ENCODE measurements around the gene JPH3.

- TF ChIP-seq CTCF (IDR thresholded peaks at IDR 0.05) (no peak), POLR2AphosphoS5 (IDR thresholded peaks at IDR 0.05) (no peak), EP300 (IDR thresholded peaks at IDR 0.05) (no peak)
Measured at GRCh38 chr16:87686697-87687096, 84.4 kb downstream of the JPH3 start.

Measured in gastroesophageal sphincter (tissue), 3 donors.